ENCODE data around the gene TTLL6. TPM values are rescaled to one million over a fixed set of nuclear protein-coding genes. Genes with fewer than 3 reads are reported as not detected.

The TTLL6 gene
- total RNA-seq, 1 experiment from 2014 or later = 3.4 TPM

DNA sequence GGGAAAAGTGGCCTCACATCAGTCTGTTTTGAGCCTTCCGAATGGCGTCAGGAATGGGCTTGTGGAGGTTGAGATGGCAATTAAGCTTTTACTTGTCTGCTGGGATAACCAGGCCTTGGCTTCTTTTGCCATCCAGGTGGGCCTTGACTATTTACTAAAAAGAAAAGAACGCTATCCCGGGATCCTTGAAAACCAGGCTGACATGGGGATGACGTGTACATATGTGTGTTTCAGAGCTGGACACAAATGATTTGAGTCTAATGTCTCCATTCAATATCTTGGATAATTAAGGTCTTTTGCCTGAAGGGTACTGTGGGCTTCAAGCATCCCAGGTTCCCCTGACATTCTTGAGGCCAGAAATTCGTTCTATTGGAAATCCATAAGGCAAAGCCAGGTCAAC is 55.9 kb downstream of the TTLL6 start:
- peaks cover 98% of the 10 kb centered on the region for H3K27me3 Mint-ChIP-seq (ENCODE audit: low read depth)
- H3K27ac Mint-ChIP-seq = no peak overlapping the region
- no peaks in the 10 kb centered on the region for H3K9me3 Mint-ChIP-seq
- H3K4me1 Mint-ChIP-seq = no peaks in the 10 kb centered on the region
- ChIA-PET POLR2A (no interaction called here), CTCF (interaction anchor here (0.9 to 2.3 kb wide), 5 partner anchors 29 to 118 kb away, joined by 3 to 9 read pairs (median 4); no protein-coding TSS in a partner anchor)
- no peak for ATAC-seq
- no peak overlapping the region for H3K4me3 Mint-ChIP-seq
- no peak for DNase-seq (ENCODE audit: low spot score)
- no peak for TF ChIP-seq ZNF671 (CRISPR knock-in tag; IDR thresholded peaks at IDR 0.05)
- TF ChIP-seq ZSCAN18 (CRISPR knock-in tag; IDR thresholded peaks at IDR 0.05) = no peak
- TF ChIP-seq, protein P1, sequence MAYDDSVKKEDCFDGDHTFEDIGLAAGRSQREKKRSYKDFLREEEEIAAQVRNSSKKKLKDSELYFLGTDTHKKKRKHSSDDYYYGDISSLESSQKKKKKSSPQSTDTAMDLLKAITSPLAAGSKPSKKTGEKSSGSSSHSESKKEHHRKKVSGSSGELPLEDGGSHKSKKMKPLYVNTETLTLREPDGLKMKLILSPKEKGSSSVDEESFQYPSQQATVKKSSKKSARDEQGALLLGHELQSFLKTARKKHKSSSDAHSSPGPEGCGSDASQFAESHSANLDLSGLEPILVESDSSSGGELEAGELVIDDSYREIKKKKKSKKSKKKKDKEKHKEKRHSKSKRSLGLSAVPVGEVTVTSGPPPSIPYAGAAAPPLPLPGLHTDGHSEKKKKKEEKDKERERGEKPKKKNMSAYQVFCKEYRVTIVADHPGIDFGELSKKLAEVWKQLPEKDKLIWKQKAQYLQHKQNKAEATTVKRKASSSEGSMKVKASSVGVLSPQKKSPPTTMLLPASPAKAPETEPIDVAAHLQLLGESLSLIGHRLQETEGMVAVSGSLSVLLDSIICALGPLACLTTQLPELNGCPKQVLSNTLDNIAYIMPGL (CRISPR knock-in tag; IDR thresholded peaks at IDR 0.05) = no peak
- TF ChIP-seq TEAD4 (CRISPR knock-in tag; IDR thresholded peaks at IDR 0.05) = no peak
- TF ChIP-seq CREB1 (CRISPR knock-in tag; IDR thresholded peaks at IDR 0.05) = no peak
- TF ChIP-seq SMAD4 (CRISPR knock-in tag; IDR thresholded peaks at IDR 0.05) = no peak
- TF ChIP-seq ZBTB21 (CRISPR knock-in tag; IDR thresholded peaks at IDR 0.05; ENCODE audit: borderline replicate concordance) = no peak
- no peaks in the 10 kb centered on the region for H3K36me3 Mint-ChIP-seq

DNA sequence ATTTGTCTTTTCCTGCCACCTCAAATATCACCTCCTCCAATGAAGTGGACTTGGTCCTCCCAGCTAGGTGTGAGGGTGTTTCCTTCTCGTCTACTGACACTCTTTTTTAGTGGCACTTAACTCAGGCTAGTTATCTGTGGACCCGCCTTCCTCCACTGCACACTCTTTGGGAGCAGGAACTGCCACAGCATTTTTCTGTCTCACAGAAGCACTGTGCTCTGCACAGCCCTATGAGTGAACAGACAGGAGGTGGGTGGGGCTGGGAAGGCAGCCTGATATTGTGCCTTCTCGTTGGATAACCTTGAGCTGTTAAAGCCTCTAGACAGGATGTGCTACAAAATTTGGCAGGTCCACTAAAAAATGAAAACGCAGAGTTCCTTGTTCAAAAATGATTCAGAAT is 56.6 kb downstream of the TTLL6 start:
- Mint-ChIP-seq H3K4me3 (no peak overlapping the region), H3K36me3 (no peaks in the 10 kb centered on the region), H3K9me3 (no peaks in the 10 kb centered on the region), H3K27me3 (ENCODE audit: low read depth) (peaks cover 98% of the 10 kb centered on the region), H3K27ac (no peak overlapping the region), H3K4me1 (no peaks in the 10 kb centered on the region)
- ChIA-PET POLR2A (no interaction called here), CTCF (interaction anchor here (0.7 to 2.3 kb wide), 6 partner anchors 30 to 119 kb away, joined by 3 to 9 read pairs (median 4); no protein-coding TSS in a partner anchor)
- ATAC-seq (no peak), DNase-seq (ENCODE audit: low spot score) (no peak)
- TF ChIP-seq, protein P2, sequence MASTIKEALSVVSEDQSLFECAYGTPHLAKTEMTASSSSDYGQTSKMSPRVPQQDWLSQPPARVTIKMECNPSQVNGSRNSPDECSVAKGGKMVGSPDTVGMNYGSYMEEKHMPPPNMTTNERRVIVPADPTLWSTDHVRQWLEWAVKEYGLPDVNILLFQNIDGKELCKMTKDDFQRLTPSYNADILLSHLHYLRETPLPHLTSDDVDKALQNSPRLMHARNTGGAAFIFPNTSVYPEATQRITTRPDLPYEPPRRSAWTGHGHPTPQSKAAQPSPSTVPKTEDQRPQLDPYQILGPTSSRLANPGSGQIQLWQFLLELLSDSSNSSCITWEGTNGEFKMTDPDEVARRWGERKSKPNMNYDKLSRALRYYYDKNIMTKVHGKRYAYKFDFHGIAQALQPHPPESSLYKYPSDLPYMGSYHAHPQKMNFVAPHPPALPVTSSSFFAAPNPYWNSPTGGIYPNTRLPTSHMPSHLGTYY (CRISPR knock-in tag; IDR thresholded peaks at IDR 0.05) = no peak
- no peak for TF ChIP-seq ZNF138 (CRISPR knock-in tag; conservative IDR thresholded peaks at IDR 0.05)
- no peak for TF ChIP-seq GTF2I (CRISPR knock-in tag; conservative IDR thresholded peaks at IDR 0.05)
- TF ChIP-seq, protein P3, sequence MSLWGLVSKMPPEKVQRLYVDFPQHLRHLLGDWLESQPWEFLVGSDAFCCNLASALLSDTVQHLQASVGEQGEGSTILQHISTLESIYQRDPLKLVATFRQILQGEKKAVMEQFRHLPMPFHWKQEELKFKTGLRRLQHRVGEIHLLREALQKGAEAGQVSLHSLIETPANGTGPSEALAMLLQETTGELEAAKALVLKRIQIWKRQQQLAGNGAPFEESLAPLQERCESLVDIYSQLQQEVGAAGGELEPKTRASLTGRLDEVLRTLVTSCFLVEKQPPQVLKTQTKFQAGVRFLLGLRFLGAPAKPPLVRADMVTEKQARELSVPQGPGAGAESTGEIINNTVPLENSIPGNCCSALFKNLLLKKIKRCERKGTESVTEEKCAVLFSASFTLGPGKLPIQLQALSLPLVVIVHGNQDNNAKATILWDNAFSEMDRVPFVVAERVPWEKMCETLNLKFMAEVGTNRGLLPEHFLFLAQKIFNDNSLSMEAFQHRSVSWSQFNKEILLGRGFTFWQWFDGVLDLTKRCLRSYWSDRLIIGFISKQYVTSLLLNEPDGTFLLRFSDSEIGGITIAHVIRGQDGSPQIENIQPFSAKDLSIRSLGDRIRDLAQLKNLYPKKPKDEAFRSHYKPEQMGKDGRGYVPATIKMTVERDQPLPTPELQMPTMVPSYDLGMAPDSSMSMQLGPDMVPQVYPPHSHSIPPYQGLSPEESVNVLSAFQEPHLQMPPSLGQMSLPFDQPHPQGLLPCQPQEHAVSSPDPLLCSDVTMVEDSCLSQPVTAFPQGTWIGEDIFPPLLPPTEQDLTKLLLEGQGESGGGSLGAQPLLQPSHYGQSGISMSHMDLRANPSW (CRISPR knock-in tag; conservative IDR thresholded peaks at IDR 0.05; ENCODE audit: low read depth) = no peak
- TF ChIP-seq TEAD4 (CRISPR knock-in tag; IDR thresholded peaks at IDR 0.05) = no peak
- TF ChIP-seq ATF2 (CRISPR knock-in tag; IDR thresholded peaks at IDR 0.05; ENCODE audit: borderline replicate concordance, low read depth) = no peak
- TF ChIP-seq SP1 (CRISPR knock-in tag; conservative IDR thresholded peaks at IDR 0.05) = no peak
- TF ChIP-seq, protein P4, sequence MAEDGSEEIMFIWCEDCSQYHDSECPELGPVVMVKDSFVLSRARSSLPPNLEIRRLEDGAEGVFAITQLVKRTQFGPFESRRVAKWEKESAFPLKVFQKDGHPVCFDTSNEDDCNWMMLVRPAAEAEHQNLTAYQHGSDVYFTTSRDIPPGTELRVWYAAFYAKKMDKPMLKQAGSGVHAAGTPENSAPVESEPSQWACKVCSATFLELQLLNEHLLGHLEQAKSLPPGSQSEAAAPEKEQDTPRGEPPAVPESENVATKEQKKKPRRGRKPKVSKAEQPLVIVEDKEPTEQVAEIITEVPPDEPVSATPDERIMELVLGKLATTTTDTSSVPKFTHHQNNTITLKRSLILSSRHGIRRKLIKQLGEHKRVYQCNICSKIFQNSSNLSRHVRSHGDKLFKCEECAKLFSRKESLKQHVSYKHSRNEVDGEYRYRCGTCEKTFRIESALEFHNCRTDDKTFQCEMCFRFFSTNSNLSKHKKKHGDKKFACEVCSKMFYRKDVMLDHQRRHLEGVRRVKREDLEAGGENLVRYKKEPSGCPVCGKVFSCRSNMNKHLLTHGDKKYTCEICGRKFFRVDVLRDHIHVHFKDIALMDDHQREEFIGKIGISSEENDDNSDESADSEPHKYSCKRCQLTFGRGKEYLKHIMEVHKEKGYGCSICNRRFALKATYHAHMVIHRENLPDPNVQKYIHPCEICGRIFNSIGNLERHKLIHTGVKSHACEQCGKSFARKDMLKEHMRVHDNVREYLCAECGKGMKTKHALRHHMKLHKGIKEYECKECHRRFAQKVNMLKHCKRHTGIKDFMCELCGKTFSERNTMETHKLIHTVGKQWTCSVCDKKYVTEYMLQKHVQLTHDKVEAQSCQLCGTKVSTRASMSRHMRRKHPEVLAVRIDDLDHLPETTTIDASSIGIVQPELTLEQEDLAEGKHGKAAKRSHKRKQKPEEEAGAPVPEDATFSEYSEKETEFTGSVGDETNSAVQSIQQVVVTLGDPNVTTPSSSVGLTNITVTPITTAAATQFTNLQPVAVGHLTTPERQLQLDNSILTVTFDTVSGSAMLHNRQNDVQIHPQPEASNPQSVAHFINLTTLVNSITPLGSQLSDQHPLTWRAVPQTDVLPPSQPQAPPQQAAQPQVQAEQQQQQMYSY (CRISPR knock-in tag; IDR thresholded peaks at IDR 0.05) = no peak
- no peak for TF ChIP-seq CREM (CRISPR knock-in tag; IDR thresholded peaks at IDR 0.05)
- TF ChIP-seq ZNF263 (CRISPR knock-in tag; IDR thresholded peaks at IDR 0.05; ENCODE audit: low read depth) = no peak
- no peak for TF ChIP-seq PRRX2 (CRISPR knock-in tag; IDR thresholded peaks at IDR 0.05)
- no peak for TF ChIP-seq NFE2L1 (CRISPR knock-in tag; IDR thresholded peaks at IDR 0.05)
- no peak for TF ChIP-seq ZSCAN18 (CRISPR knock-in tag; IDR thresholded peaks at IDR 0.05)
- TF ChIP-seq MAX (CRISPR knock-in tag; IDR thresholded peaks at IDR 0.05) = no peak

Measured in WTC11 (cell line).